HG02571 (cell line): ENCODE data around the gene CTSH.
"Not testable (repeated sequence)": the region's sequence is repeated elsewhere in the genome, so short reads cannot be mapped to it uniquely, and the experiment has no call there.

Source experiments
- ATAC-seq: cut with Tn5 transposase; IDR thresholded peaks from one replicate; pipeline ENCODE4 v1.9.1; 2021; ENCODE audit warnings: mild to moderate bottlenecking, moderate library complexity; ENCODE audit not compliant: unreplicated experiment

CTSH gene

DNA sequence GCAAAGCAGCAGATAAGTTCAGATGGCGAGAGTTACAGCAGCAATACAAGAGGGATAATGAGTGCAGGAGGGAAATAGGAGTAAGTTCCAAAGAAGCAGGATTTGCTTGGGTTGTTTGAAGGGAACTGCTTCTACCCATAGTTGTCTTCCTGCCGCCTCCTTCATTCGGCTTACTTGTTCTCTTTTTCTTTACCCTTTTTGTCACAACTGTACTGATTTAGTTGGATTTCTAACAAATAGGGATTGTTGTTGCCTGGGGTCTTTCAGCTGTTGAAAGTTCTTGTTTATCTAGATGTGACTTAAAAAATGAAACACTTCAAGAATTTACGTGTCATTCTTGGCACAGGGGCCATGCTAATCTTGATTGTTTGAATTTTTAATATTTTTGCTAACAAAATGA is 46.3 kb downstream of the CTSH start:
- no peak for ATAC-seq

DNA sequence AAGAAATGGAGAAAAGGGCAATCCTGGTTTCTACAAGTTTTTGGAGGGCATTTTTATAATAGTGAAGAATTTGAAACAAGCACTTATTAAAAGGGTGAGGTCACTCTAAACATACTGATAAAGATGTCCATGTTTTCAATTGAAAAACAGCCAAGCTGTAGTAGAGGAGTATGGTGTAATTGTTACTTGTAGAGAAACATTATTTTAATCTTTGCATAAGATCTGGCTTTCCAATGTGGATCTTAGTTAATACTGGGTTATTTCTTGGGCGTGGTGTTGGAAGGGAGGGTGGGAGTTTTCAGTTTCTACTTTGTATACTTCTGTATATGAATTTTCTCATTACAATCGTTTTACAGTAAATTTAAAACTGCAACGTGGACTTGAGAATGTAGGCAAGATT is 49.4 kb downstream of the CTSH start:
- no peak for ATAC-seq

DNA sequence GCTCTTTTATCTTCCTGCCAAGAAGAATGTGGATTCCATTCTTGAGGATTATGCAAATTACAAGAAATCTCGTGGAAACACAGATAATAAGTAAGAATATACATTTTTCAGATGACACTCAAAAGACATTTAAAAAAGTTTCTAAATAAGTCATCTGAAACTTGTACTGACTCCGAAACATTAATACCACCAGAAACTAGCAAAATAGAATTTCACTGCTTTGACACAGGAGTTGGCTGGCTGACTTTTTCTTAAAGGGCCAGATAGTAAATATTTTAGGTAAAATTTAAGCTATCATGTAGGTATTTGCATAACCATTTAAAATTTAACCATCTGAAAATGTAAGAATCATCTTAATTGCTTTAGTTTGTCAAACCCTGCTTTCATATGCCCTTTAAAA is 51.3 kb downstream of the CTSH start:
- ATAC-seq: no peak

- no peak for ATAC-seq
Measured at GRCh38 chr15:78889000-78889399, 55.8 kb downstream of the CTSH start.

GRCh38 chr15:78881681-78882080 is 63.2 kb downstream of the CTSH start:
- ATAC-seq: no peak

DNA sequence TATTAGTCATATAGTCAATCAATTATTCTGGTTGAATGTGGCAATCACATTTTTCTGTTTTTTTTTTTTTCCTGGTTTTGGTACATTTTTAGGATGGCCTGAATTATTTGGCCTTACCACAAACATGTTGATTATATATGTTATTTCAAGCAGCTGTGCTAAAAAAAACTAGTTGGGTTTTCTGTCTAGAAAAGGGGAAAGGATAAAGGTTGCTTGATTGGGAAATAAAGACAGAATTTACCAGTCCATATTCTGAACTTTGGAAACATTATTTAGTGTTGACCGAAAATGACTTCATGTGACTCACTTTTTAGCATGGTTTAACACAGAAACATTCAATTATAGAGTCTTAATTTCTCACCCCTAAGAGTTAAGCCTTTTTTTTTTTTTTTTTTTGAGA is 64.0 kb downstream of the CTSH start:
- no peak for ATAC-seq

GRCh38 chr15:78880242-78880533 is 64.7 kb downstream of the CTSH start:
- ATAC-seq: no peak

DNA sequence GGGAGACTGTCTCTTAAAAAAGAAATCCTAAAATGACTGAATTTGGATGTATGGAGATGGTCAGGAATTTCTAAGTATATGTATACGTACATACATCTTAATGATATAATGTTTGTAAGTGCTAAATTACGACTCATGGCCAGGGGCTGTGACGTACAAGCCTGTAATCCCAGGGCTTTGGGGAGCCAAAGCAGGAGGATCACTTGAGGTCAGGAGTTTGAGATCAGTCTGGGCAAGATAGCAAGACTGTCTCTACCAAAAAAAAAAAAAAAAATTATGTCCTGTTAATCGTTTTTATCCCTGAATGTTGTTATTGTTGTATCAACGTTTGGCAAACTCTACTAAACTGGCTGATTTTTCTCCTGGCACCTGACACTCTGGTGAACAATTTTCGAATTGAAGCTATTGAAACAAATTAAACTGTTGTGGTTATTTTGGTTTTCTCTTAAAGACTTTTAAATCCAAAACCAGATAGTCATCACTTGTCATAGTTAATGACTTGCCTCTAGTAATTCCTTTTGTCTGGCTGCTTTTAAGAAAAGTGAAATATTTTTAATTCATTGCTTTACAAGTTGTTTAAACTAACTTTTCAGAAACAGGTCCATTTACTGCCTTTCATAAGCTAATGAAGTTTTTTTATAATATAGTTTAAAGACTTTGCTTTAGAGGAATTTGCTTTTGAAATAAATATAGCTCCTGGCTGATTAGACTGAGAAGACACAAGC is 65.2 kb downstream of the CTSH start:
- ATAC-seq: no peak

- ATAC-seq: no peak
Measured at GRCh38 chr15:78878356-78878755, 66.5 kb downstream of the CTSH start.

GRCh38 chr15:78876954-78877353 is 67.9 kb downstream of the CTSH start:
- not testable (repeated sequence) for ATAC-seq

DNA sequence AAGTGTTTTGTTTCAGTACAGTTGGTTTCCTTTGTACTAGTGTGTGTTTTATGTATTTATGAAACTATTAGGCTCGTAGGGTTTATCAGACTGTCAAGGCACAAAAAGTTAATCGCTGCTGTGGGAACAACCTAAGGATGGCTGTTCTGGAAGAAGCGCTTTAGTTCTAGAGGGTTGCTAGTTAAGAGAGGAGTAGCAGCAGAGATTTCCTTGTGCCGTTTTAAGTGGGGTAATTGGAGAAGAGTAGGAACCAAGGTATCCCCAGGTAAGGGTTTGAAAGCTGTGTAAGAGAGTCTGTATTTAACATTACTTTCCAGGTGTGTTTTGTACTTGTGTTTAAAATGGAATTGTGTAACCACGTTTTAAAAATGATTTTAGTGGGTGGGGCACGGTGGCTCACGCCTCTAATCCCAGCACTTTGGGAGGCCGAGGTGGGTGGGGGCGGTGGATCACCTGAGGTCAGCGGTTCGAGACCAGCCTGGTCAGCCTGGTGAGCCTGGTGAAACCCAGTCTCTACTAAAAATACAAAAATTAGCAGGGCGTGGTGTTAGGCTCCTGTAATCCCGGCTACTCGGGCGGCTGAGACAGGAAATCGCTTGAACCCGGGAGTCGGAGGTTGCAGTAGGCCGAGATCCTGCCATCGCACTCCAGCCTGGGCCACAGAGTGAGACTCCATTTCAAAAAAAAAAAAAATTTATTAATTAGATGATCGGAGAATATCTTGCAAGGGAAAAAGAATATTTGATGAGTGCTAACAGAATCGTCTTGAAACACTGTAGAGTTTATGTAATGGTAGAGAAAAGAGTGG is 69.5 kb downstream of the CTSH start:
- ATAC-seq: no peak

GRCh38 chr15:78873793-78874765 is 70.8 kb downstream of the CTSH start:
- ATAC-seq: no peak

DNA sequence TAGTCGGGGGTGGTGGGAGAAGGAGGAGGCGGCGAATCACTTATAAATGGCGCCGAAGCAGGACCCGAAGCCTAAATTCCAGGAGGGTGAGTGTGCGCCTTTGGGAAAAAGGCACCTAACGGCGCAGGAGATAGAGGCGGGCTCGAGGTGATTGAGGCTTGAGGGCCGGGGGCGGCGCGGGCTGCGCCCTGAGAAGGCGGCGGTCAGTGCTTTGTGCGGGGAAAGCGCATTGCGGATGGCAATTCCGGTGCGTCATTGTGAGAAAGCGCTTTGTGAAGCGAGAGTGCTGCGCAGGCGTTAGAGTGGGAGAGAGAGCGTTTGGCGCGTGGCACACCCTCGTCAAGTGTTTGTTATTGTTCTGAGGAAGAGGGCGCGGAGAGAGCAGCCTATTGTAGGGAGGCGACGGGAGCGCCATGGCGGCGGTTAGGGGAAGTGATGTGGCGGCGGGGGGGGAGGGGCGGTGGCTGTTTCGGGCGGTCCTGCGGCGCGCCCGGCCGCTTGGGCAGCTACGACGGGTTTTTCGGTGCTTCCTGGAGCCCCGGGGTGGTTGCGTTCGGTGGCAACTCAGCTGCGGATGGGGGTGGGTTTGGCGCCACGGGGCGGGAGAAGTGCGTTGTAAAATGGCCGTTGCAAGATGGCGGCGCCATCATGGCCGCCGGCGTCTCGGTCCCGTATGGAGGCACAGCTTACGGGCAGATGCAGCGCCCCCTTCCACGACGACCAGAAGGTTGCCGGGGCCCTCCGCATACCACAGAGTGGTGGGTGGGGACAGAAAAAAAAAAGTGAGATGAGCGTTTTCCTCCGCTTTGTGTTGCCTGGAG is 71.7 kb downstream of the CTSH start:
- ATAC-seq: peak; percentile 68

DNA sequence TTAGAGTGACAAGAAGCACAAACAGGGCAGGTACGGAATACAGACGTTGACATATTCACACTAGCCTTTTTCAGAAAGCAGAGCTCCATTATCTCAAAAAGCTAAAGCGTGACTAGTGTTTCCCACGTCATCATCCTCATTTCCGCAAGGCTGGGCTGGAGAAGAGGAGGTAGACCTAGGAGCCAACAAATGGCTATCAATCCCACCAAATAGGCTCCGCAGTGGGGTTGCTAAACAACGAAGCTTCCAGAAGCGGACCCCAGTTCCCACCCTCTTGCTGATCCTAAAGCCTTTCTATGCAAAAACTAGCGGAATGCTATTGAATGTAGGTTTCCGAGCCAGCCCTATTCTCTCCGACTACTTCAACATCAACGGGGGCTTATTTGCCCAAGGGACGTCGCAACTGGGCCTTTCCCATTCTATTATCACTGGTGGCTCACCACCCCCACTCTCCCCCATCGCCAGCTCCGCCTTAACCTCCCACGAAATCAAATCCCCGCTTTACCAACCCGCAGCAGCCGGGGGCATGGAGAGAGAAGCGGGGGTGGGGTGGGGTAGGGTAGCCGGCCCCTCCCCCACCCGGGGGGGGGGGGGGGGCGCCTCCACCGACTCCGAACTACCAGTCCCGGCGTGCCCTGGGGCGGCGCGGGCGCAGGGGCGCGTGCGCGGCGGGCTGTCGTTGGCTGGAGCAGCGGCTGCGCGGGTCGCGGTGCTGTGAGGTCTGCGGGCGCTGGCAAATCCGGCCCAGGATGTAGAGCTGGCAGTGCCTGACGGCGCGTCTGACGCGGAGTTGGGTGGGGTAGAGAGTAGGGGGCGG is 72.5 kb downstream of the CTSH start, which contains the start of gene MORF4L1:
Gene MORF4L1 (plus strand): TSS at position 736 of the 817 bp plus-strand sequence. CDS start 128 bp downstream, outside the sequence.
- peak; percentile 81 for ATAC-seq

DNA sequence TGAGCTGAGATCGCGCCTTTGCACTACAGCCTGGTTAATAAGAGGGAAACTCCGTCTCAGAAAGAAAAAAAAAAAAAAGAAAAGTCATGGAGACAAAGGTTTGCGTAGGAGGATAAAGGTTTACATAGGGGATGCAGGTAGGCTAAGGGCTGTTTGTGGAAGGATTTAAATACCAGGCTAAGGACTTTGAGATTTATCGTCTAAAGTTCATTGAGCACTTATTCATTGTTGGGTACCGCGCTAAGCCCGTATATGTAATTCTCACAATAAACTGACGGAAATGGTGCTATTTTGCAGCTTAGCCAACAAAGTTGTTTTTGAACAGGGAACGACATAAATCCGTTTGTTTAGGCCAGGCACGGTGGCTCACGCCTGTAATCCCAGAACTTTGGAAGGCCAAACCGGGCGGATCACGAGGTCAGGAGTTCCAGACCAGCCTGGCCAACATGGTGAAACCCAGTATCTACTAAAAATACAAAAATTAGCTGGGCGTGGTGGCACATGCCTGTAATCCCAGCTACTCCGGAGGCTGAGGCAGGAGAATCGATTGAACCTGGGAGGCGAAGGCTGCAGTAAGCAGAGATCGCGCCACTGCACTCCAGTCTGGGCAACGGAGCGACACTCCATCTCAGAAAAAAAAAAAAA is 73.2 kb downstream of the CTSH start:
- not testable (repeated sequence) for ATAC-seq
